SH-SY5Y (cell line): ENCODE measurements around the gene ANKRD65.

Experiments used
- GATA2 ChIP-seq: IDR thresholded peaks from 2 replicates; pipeline ENCODE4 v1.6.1; 2011; ENCODE audit warnings: mild to moderate bottlenecking, low read depth, low read length
- GATA3 ChIP-seq: IDR thresholded peaks from 2 replicates; pipeline ENCODE4 v1.6.1; 2011; ENCODE audit warnings: low read depth, mild to moderate bottlenecking, low read length, moderate library complexity

Gene ANKRD65

DNA sequence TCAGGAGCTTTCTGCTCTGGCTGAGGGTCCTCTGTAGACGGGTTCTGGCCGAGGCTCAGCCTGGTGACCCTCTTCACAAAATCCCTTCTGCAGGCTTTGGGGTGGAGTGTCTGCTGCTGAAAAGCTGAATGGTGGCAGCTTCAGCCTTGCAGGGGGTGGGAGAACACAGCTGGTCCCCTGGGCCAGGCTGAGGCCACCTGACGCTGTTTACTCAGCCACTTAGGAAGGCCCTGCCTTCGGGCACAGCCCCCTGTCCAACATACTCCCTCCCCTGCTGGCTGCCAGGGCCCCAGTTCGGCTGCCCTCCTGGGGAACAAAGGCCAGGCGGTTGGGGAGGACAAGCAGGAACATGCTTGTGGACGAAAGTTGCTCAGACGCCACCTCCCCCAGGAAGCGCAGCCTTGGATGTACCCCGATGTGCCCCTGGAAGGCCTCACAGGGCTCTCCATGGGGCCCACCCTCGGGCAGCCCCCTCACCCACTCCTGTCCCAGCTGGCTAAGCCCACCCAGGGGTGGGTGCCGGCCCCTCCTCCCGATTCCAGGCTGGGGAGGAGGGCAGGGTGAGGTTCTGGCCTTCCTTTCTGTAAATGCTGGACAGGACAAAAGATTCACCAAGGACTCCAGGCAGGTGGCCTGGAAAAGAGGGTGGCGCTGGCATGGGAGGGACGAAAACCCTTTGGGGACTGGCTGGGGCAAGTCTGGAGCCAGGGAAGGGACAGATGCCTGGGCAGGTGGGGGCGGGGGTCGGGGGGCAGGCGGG lies at the start of gene ANKRD65:
Gene ANKRD65 (minus strand): TSS at position 130 of the 760 bp plus-strand sequence. CDS start 271 bp downstream, outside the sequence.
- TF ChIP-seq GATA2: no peak
- TF ChIP-seq GATA3: no peak

DNA sequence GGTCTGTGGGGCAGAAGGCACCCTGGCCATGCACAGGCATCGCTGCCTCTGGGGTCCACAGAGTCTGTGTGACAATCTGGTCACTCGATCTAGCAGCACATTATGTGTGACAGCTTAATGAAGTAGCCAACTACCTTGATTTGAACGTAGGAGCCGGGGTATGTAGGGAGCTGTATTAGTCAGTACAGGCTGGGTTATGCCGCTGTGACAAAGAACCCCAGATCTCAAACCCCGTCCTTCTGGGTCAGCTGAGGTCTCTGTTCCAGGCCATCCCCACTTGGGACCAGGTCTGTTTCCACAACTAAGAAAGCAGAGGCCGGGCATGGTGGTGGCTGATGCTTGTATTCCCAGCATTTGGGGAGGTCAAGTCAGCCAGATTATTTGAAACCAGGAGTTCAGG lies 42.2 kb upstream of the ANKRD65 start:
- TF ChIP-seq GATA2: no peak
- no peak for TF ChIP-seq GATA3

DNA sequence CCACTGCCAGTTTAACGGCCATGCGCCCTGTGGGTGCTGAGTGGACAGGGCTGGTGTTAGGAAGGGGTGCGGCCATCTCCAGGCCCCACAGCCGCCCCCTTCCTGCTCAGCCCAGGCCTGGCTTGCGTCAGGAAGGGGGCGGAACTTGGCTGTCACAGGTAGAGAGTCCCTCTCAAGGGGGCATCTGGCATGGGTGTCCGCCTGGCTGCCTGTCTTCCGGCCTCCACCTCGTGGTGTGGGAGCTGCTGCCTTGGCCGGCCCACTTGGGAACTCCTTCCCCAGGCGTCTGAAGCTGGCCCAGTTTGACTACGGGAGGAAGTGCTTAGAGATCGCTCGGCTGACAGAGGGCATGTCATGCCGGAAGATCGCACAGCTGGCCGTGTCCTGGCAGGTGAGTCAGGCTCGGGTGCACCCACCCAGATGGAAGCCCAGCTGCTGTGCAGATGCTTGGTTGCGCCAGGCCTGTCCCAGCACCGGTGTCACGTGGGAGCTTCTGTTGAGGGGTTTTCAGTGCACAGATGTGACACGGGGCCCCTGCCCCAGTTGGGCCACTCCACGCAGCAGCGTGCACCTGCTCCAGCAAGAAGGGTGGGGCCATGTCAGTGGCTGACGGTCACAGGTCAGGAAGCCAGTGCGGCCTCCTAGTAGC lies 41.4 kb upstream of the ANKRD65 start:
- no peak for TF ChIP-seq GATA3
- no peak for TF ChIP-seq GATA2

DNA sequence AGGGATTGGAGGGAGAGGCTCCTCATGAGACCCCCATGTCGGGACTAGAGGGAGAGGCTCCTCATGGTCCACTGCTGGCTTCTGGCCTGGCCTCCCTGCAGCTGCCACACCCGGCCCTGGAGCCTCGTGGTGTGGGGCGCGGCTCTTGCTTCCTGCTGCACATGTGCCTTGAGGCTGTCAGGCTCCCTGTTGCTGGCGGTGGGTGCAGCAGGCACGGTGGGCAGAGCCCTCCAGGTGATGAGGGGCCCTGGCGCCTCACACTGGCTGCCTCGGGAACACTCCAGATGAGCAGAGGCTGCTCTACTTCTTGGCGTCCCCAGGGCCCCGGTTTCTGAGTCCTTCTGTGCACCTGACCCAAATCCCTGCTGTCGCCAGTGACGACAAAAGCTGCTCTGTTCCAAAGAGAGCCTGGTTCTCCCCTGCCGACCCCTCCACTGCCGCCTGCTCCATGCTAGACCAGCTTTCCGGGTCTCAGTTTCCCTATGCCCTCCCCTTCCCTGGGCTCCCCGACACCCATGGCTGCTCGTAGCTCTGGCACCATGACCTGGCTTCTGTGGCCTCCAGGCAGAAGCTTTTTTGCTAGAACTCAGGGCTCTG lies 40.7 kb upstream of the ANKRD65 start:
- TF ChIP-seq GATA2: no peak
- no peak for TF ChIP-seq GATA3

DNA sequence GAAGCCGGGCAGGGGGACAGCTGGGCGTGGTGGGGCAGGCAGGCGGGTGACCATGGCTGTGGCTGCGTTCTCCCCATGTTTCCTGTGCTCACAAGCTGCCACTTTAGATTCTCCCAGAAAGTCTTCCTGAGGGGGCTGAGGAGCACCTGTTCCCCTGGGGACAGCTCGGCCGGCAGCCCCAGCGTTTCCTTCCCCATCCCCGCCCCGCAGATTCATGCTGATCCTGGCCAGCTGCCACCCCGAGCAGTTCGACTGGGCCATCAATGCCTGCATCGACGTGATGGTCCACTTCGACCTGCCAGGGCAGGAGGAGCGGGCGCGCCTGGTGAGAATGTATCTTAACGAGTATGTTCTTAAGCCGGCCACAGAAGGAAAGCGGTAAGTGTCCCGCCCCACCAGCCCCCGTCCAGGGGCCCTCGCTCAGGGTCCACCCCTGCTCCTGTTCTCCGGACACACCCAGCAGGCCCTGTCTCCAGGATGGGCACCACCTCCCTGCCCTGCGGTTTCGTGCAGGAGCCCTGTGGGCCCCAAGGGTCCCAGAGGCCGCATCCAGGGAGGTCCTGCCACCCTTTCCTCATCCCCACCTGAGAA lies 39.6 kb upstream of the ANKRD65 start:
- TF ChIP-seq GATA2 (no peak), GATA3 (no peak)

DNA sequence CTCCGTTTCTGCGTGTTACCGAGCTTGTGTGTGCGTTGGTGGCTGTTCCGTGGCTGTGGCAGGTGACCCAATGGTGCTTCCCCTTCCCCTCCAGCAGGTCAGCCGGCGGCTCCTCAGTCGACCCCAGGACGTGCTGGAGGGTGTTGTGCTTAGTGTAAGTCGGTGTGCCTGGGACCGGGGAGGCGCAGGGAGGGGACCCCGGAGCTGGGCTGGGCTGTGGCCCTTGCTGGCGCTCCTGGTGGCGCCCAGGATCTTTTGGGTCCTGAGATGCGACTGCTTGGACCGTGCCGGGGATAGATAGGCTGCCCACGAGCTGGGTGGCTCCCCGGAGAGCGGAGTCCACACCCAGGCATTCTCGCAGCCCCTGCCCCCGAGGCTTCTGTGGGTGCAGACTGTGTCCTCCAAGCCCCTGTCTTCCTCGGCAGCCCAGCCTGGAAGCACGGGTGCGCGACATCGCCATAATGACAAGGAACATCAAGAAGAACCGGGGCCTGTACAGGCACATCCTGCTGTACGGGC lies 34.3 kb upstream of the ANKRD65 start:
- TF ChIP-seq GATA2 (no peak), GATA3 (no peak)

DNA sequence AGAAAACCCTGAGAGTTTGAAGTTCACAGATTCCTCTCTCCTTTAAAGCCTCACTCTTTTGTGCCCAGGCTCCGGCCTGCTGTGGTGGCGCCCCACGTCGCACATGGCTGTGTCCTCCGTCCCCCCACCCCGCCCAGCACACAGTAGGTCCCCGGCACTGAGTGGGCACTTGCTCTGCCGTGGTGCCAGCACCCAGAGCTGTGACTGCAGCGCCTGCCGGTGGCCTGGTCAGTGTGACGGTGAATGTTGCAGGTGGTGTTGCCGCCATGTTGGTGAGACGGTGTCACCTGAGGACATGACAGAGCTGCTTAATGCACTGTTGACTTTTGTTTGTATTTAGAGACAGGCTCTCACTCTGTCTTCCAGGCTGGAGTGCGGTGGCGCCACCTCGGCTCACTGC lies 31.8 kb upstream of the ANKRD65 start:
- TF ChIP-seq GATA3: no peak
- no peak for TF ChIP-seq GATA2

DNA sequence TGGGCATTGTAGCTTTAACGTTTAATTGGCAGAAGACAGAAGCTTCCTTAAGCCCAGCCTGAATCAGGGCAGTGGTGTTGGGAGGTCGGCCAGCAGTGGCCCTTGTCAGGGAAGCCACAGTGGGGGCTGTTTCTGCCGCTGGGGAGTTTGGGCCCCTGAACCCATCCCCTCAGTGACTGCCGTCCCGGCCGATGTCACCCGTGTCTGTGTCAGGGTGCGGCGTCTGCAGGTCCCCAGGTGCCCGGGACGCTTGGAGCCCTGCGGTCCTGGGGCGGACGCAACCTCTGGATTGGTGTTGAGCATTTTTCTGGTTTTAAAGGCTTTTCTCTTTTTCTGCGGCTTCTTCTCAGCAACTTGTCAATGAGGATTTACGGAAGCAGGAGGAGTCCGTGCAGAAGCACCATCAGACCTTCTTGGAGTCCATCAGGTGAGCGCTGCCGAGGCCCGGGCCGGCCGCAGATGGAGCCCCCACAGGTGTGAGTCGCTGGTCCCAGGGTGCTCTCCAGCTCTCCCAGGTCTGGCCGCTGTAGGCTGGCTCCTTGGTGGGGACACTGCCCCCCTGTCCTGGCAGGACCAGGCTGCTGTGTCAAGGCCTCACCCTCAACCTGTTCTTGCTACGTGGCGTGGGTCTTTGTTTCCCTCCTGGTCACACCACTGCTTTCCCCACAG lies 30.8 kb upstream of the ANKRD65 start:
- TF ChIP-seq GATA3: no peak
- no peak for TF ChIP-seq GATA2

DNA sequence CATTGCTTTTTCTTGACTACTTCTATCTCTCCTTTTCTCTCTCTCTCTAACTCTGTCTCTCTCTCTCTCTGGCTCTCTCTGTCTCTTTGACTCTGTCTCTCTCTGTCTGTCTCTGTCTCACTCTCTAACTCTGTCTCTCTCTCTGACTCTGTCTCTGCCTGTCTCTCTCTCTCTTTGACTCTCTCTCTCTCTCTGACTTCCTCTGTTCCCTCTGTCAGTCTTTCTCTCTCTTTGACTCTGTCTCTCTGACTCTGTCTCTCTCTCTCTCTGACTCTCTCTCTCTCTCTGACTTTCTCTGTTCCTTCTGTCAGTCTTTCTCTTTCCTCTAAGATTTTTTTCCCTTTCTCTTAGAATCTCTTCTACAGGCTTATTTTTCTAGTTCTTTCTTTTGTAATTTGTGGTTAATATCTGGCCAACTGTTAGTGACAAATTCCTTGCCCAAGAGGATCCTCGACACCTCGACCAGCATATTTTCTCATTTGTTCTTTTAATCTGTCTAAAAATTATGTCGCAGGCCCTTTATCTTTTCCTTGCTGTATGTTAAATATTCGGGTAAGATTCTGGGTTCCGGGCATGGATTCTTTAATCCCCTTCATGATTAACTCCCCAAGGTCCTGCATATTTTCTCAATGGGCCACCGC lies 28.1 kb upstream of the ANKRD65 start, which contains the start of gene ATAD3C:
Gene ATAD3C (plus strand): TSS at position 591 of the 641 bp plus-strand sequence. CDS start 995 bp downstream, outside the sequence.
- TF ChIP-seq GATA2 (no peak), GATA3 (no peak)

DNA sequence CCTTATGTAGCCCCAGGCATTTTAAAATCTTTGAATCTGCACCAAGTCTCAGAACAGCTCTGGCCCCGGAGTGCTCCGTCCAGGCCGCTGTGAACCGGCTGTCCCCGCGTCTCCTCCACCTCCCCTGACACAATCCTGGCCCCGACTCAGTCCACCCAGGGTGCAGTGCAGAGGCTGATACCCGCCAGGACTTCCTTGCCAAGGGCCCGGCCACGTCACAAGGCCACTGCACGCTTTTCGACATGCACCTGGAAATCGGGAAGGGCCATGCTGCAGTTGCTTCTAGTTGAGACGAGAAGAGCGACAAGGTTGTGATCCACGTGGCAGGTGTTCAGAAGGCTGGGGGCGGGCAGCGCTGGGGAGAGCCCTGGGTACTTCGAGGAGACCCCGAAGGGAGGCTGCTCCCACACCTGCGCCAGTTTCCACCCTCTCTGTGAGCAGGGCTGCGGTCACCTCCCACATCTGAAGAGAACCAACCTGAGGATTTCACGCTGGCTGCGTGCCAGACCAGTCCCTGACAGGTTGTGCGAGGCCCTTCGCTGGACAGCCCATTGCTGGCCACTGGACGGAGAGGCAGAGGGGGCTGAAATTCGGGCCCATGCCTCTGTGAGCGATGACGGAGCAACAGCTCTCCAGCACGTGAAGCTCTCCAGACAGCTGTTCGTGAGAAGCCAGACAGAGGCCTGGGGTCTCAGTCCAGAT lies 21.1 kb upstream of the ANKRD65 start:
- TF ChIP-seq GATA3 (no peak), GATA2 (no peak)

DNA sequence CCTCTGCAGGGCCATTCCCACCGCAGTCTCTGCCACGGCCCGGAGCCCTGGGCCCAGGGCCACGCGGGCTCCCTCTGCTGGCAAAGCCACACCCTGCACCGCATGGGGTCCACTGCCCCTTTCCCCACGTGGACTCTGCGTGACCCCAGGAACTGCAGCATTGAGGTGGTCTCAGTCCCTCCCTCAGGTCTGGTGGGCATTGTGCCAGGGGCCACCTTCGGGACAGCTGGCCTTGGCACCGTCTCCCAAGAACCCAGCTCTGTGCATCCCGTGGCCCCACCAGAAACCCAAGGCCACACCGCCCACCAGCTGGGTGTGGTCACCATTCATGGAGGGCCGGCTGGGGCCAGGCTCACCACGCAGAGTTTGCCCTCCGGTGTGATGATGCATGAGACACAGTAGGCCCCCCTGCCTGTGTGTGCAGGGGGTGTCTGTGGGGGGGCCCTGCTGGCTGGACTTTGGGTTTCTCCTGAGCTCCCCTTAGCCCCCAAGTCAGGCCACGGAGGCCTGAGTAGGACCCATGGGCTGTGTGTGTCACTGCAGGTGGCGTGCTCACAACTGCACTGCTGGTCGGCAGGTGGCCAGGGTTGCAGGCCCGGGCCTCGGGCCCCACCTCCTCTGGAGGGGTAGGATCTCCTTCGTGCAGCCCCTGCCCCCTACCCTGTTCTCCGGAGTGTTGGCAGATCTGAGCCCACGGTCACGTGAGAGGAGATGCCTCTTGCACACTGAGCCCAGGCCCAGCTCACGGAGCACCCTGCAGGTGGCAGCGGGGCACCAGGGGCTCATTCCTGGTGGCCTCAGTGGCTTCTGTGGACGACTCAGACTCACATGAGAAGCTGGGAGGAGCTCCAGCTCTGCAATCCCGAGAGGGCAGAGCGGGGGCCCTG lies 20.2 kb upstream of the ANKRD65 start:
- TF ChIP-seq GATA2 (no peak), GATA3 (no peak)
